Activated gamma-delta T cell (primary cell): ENCODE results near the gene CCR3.

Experiments used
- DNase-seq: peaks from one replicate; lab custom pipeline; 2025; lab: John Stamatoyannopoulos, UW

CCR3 gene

GRCh38 chr3:46221391-46221790 lies 20.9 kb upstream of the CCR3 start:
- no peak for DNase-seq

GRCh38 chr3:46221938-46222337 lies 20.3 kb upstream of the CCR3 start:
- no peak for DNase-seq

- no peak for DNase-seq
Measured at GRCh38 chr3:46222435-46223161, 19.7 kb upstream of the CCR3 start.

- no peak for DNase-seq
Measured at GRCh38 chr3:46228260-46229242, 13.7 kb upstream of the CCR3 start.

GRCh38 chr3:46231323-46231722 lies 10.9 kb upstream of the CCR3 start:
- DNase-seq: no peak

- no peak for DNase-seq
Measured at GRCh38 chr3:46233194-46233593, 9.1 kb upstream of the CCR3 start.

GRCh38 chr3:46235425-46235824 lies 6.8 kb upstream of the CCR3 start:
- DNase-seq: no peak

GRCh38 chr3:46236294-46237054 lies 5.8 kb upstream of the CCR3 start:
- DNase-seq: no peak

GRCh38 chr3:46238386-46238785 lies 3.9 kb upstream of the CCR3 start:
- no peak for DNase-seq

- DNase-seq: no peak
Measured at GRCh38 chr3:46239301-46239938, 2.8 kb upstream of the CCR3 start.

GRCh38 chr3:46239952-46240351 lies 2.3 kb upstream of the CCR3 start:
- DNase-seq: no peak

GRCh38 chr3:46243560-46243959 lies 1.3 kb downstream of the CCR3 start:
- no peak for DNase-seq

- no peak for DNase-seq
Measured at GRCh38 chr3:46245146-46245545, 2.9 kb downstream of the CCR3 start.

- no peak for DNase-seq
Measured at GRCh38 chr3:46252980-46253379, 10.7 kb downstream of the CCR3 start.

- DNase-seq: no peak
Measured at GRCh38 chr3:46258525-46258924, 16.3 kb downstream of the CCR3 start.

- no peak for DNase-seq
Measured at GRCh38 chr3:46261926-46262594, 19.8 kb downstream of the CCR3 start.

- DNase-seq: no peak
Measured at GRCh38 chr3:46264002-46264401, 21.7 kb downstream of the CCR3 start.

- DNase-seq: no peak
Measured at GRCh38 chr3:46266598-46266997, 24.3 kb downstream of the CCR3 start.

- no peak for DNase-seq
Measured at GRCh38 chr3:46269556-46269955, 27.3 kb downstream of the CCR3 start.

GRCh38 chr3:46270474-46270873 lies 28.2 kb downstream of the CCR3 start:
- no peak for DNase-seq

GRCh38 chr3:46271209-46271745 lies 29.0 kb downstream of the CCR3 start:
- no peak for DNase-seq
